SK-N-SH (cell line): ENCODE measurements around the gene CCDC187.

ENCODE experiments used
- CTCF ChIP-seq: fragments of 200-600 bp; sonication (generic); IDR thresholded peaks from 2 replicates; pipeline ENCODE4 v1.6.1; 2017; ENCODE audit warnings: antibody characterized with exemption, mild to moderate bottlenecking, moderate library complexity
- EP300 ChIP-seq, 2 experiments: IDR thresholded peaks; 2 replicates each; pipeline versions ENCODE4 v1.4.0 to v1.6.1; 2012; ENCODE audit warnings: borderline replicate concordance in 1 of 2, low read depth in 1 of 2, low read length in 1 of 2
- IRF3 ChIP-seq: fragments of 150-350 bp; IDR thresholded peaks from 2 replicates; pipeline ENCODE4 v1.6.1; 2016; ENCODE audit warnings: mild to moderate bottlenecking, low read depth, low read length
- MXI1 ChIP-seq: IDR thresholded peaks from 2 replicates; pipeline ENCODE4 v1.6.1; 2012; ENCODE audit warnings: mild to moderate bottlenecking, low read depth, low read length, improper control_type of control experiment
- POLR2AphosphoS5 ChIP-seq: IDR thresholded peaks from 2 replicates; pipeline ENCODE4 v1.6.1; 2012; ENCODE audit warnings: low read depth, low read length
- RCOR1 ChIP-seq: fragments of 150-350 bp; IDR thresholded peaks from 2 replicates; pipeline ENCODE4 v1.6.1; 2017; ENCODE audit warnings: antibody characterized with exemption, low read length
- RFX5 ChIP-seq: IDR thresholded peaks from 2 replicates; pipeline ENCODE4 v1.6.1; 2012; ENCODE audit warnings: mild to moderate bottlenecking, improper control_type of control experiment, low read length
- RXRA ChIP-seq: IDR thresholded peaks from 2 replicates; pipeline ENCODE4 v1.4.0; 2012; ENCODE audit warnings: low read depth, mild to moderate bottlenecking, borderline replicate concordance
- SIN3A ChIP-seq: IDR thresholded peaks from 2 replicates; pipeline ENCODE4 v1.6.1; 2012; ENCODE audit warnings: low read depth, mild to moderate bottlenecking, low read length, moderate library complexity, borderline replicate concordance
- SMC3 ChIP-seq: IDR thresholded peaks from 2 replicates; pipeline ENCODE4 v1.6.1; 2012; ENCODE audit warnings: low read depth, low read length, improper control_type of control experiment
- TF ChIP-seq, protein P1 (sequence below): IDR thresholded peaks from 2 replicates; pipeline ENCODE4 v1.6.1; 2012; ENCODE audit warnings: mild to moderate bottlenecking, low read depth, low read length, moderate library complexity
- TF ChIP-seq, protein P2 (sequence below): IDR thresholded peaks from 2 replicates; pipeline ENCODE4 v1.4.0; 2012; ENCODE audit warnings: low read depth

- TF ChIP-seq RCOR1: no peak
- TF ChIP-seq POLR2AphosphoS5: no peak
- TF ChIP-seq, protein P1, sequence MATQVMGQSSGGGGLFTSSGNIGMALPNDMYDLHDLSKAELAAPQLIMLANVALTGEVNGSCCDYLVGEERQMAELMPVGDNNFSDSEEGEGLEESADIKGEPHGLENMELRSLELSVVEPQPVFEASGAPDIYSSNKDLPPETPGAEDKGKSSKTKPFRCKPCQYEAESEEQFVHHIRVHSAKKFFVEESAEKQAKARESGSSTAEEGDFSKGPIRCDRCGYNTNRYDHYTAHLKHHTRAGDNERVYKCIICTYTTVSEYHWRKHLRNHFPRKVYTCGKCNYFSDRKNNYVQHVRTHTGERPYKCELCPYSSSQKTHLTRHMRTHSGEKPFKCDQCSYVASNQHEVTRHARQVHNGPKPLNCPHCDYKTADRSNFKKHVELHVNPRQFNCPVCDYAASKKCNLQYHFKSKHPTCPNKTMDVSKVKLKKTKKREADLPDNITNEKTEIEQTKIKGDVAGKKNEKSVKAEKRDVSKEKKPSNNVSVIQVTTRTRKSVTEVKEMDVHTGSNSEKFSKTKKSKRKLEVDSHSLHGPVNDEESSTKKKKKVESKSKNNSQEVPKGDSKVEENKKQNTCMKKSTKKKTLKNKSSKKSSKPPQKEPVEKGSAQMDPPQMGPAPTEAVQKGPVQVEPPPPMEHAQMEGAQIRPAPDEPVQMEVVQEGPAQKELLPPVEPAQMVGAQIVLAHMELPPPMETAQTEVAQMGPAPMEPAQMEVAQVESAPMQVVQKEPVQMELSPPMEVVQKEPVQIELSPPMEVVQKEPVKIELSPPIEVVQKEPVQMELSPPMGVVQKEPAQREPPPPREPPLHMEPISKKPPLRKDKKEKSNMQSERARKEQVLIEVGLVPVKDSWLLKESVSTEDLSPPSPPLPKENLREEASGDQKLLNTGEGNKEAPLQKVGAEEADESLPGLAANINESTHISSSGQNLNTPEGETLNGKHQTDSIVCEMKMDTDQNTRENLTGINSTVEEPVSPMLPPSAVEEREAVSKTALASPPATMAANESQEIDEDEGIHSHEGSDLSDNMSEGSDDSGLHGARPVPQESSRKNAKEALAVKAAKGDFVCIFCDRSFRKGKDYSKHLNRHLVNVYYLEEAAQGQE: no peak
- no peak for TF ChIP-seq IRF3
- TF ChIP-seq EP300 (IDR thresholded peaks at IDR 0.05; ENCODE audit: borderline replicate concordance in 1 of 2, low read depth in 1 of 2, low read length in 1 of 2): no peak
- TF ChIP-seq CTCF: no peak
- TF ChIP-seq MXI1: no peak
- TF ChIP-seq, protein P2, sequence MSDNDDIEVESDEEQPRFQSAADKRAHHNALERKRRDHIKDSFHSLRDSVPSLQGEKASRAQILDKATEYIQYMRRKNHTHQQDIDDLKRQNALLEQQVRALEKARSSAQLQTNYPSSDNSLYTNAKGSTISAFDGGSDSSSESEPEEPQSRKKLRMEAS: no peak
- TF ChIP-seq RXRA: no peak
- no peak for TF ChIP-seq SMC3
- TF ChIP-seq SIN3A: no peak
- no peak for TF ChIP-seq RFX5
Observed at GRCh38 chr9:136286987-136287379, 16.9 kb downstream of the CCDC187 start.
